HG03565 (cell line): ENCODE data around the gene JAML.

Source experiments
- ATAC-seq: cut with Tn5 transposase; IDR thresholded peaks from one replicate; pipeline ENCODE4 v1.9.1; 2021; ENCODE audit warnings: mild to moderate bottlenecking, moderate library complexity; ENCODE audit not compliant: unreplicated experiment

JAML gene

DNA sequence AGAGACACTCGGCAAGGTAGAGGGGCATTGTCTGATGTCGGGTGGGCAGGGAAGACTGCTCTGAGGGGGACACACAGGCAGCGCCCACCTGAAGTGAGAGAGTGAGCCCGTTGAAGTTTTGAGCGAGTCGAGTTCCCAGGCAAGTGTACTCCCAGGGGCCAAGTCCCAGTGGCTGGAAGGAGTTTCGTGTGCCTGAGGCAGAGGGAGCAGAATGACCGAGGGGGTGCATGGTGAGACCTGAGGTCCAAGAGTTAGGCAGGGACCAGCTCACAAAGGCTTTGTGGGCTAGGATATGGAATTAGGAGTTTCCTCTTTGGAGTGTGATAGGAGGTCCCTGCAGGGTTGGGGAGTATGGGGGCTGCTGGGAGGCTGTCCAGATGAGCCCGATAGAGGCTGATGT is 54.6 kb downstream of the JAML start:
- ATAC-seq = no peak

DNA sequence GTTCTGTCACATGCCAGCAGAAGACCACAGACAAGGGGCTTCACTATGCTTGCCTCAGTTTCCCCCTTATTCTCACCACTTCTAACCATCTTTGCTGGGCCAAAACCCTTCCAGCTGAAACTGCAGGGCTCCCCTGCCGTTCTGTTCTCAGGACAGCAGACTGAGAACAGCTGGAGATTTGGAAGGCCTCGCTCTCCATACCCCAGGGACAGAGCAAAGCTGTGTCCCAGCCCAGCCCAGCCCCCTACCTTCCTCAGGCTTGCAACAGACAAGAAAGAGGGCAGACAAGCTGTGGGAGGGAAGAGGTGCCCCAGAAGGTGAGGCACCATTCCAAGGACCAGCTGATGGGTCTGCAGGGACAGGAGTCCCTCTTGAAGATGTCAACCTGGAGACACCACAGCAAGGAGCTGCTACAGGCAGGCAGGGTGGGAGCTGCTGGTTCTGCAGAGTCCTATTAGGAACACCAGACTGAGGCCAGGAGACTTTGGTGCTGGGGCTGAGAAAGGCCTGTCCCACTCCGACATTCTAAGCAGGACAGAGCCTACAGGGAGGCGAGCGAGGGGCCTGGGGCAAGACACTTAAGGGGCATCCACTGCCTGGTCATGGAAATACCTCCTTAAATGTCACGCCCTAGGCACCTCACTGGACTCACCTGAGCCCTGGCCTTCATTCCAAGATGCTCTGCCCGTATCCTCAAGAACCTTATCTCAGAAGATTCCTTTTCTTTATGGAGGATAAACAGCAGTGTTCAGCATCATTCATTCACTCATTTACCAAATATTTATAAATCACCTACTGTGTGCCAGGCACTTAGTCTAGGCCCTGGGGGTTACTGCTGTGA is 55.3 kb downstream of the JAML start:
- ATAC-seq = no peak

DNA sequence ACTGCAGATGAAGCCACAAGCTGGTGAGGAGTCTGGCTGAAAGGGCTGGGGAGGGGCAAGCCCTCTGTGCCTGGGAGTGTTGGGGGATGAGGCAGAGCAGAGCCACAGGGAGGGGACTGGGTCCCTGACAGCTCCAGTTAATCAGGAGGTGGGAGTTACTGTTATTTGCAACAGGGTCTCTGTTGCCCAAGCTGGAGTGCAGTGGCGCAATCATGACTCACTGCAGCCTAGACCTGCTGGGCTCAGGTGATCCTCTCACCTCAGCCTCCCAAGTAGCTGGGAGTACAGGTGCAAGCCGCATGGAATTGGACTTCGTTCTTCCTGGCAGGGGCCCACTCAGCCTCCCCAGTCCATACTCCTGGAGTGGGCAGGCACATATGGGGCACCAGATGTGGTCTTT is 56.1 kb downstream of the JAML start:
- no peak for ATAC-seq

DNA sequence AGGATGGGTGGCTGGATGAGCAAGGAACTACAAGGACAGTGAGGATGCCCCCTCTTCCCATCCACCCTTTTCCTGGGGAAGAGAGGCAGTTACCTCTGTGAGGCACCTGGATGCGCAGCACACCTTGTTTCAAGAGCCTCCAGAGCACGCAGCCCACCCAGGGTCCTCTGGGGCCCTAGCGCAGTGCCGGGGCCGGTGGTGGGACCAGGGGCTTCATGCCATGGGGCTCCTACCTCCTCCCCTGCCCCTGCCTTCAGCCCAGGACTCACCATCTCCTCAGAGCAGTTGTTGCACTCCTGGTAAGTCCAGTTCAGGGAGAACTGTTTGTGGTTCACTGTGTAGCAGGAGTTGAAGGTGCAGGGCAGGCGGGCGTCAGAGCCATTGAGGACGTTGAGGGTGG is 56.5 kb downstream of the JAML start:
- ATAC-seq = no peak

DNA sequence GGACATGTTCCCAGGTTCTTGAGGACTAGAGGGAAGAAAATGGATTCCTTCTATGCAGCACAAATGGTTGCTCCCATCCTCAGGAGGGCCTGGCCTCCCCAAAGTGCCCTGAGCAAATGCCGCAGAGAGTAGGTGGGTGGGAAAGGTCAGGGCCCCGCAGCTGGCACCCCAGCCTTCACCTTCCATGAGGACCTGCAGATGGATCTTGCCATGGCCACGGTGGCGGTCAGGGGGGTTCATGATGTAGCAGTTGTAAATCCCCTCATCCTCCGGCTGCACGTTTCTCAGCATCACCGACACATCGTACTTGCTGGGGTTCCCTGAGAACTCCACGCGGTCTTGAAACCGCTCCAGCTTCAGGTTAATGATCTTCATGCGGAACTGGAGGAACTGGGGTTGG is 56.9 kb downstream of the JAML start:
- ATAC-seq = no peak

DNA sequence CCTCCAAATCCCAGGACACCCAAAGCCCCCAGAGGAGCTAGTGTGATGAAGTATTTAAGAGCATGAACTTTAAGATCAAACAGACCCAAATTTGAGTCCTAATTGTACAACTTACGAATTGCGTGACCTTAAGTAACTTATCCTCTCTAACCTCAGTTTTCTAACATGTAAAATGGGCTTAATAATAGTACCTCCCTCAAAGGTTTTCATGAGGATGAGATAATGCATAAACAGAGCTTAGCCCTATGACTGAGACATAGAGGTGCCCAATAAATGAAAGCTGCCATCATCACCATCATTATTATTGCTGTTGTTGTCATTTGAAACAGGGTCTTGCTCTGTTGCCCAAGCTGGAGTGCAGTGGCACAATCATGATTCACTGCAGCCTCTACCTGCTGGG is 57.6 kb downstream of the JAML start:
- no peak for ATAC-seq

DNA sequence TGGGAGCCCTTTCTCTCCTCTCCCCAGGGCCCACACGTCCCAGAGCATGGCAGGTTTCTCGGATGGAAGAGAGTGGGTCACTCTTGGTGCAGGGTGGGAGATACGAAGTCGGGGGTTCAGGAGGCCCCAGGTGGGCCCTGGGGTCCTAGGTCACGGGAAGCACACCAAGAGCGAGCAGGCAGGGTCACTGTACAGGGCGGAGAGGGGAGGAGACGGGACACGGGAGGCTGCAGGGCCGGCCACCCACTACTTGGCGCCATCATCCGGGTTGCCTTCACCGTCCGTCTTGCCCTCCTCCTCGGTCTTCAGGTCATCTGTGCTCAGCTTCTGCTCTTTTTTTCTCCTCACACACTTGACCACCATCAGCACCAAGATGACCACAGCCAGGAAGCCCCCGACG is 58.2 kb downstream of the JAML start:
- ATAC-seq = no peak

DNA sequence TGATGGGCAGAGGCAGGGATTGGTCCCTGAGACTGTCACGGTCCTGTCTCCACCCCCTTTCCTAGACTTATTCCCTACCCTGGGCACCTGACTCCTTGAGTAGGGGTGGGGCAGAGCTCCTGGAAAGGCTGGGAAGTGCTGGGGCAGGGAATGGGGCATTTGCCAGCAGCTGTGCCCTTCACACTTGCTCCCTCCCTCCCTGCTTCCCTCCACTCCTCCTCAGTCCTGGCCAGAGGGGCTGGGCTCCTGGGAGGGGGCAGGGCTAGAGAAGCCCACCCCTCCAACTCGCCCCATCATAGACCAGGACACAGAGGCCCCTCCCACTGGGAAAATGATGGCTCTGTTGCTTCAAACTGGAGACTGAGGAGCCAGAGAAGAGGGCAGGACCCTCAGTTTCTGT is 59.9 kb downstream of the JAML start:
- no peak for ATAC-seq

DNA sequence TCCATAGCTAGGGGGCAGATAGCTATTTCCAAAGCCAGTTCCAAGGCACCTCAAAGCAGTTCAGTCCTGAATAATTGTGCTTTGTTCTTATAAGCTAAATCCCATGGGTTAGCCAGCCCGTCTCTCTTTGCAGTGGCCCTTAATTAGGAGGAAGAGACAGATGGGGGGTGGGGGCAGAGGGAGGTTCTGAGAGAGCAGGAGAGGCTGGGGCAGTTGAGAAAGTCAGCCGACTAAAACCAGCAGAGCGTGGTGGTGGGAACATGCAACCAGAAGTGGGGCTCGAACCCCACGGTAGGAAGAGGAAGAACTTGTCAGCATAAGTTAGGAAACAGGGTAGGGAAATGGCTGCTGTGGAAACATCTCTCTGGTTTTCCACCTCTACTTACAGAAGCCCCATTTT is 61.3 kb downstream of the JAML start:
- ATAC-seq = no peak

DNA sequence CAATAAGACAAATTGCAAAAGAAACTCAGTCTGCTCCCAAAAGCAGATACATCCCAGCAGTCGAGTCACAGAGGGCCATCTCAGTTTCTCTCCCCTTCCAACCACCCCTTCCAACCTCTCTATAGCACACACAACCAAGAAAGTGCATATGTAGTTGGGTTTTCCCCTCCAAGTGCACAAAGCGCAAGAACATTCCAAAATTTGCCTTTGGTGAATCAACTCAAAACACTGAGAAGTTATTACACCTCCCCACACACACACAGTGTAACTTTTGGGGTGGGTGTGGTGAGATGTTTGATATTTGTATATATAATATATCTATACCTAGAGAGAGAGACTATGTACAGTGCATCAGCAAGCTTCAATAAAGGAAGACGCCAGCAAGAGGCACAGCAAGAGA is 62.0 kb downstream of the JAML start:
- ATAC-seq = no peak

DNA sequence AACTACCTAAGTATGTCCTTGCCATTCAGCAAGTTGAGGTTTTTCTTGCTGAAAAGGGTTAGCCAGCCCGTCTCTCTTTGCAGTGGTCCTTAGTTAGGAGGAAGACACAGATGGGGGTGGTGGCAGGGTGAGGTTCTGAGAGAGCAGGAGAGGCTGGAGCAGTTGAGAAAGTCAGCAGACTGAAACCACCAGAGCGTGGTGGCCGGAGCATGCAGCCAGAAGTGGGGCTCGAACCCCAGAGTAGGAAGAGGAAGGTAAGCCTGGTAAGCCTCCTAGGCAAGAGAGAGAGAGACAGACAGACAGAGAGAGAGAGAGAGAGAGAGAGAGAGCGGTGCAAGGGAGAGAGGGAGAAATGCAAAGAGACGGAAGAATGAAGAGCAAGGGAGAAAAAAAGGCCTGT is 63.0 kb downstream of the JAML start:
- ATAC-seq = no peak

DNA sequence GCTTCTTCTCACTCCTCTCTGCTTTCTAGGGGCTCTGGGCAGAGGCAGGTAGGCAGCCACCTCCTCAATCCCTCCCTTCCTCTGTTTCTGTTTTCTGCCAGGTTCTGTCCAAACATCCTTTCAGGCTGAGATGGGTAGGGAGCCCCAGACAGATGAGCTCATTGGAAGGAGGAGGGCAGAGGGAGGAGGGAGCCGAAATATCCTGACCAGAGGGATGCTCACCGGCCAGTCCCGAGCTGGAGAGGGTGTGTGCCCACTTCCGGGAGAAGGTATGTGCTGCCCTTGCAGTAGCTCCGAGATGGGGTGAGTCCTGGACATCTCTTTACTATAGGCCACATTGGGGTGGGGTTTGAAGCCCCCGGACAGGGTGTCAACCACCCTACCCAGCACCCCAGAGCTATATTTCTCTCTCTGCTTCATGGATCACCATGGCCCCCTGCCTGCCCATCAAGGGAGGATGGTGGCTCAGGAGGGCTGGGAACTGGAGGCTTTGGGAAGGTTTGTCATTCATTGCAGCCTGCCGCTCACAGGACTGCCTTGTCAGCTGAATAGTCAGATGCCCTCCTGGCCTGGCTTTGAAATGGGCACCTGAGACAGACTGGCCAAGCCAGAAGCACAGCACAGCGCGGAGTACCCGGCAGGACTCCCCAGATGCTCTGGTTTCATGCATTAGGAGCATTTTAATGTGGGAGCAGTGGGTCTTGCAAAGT is 67.5 kb downstream of the JAML start:
- ATAC-seq = no peak

DNA sequence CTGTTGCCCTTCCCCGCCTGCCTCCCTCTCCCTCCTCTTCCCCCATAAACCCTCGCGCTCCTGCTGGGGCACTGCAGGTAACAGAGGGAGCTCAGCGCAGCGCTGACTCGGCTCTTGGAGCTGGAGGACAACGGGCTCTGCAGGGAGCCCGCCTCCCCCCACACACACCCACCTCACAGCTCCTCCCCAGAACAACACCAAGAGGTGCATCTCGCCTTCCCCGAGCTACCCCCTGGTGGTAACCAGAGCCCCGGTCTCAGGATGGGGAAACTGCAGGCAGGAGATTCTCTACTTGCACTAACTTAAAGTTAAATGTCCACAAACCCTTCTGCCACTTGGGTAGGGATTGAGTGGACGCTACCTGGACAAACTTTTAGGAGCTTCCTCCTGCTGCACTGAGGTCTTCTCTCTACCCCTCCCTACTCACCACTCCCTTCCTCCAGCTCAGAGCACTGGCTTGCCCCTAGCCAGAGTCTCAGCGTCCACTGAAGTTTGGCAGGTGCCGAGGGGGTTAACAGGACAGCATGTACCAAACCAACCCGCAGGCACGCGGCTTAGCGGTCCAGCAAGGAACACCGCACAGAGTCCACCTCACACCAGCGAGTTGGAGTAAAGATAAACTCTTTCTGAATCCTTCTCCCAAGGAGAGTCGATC is 68.2 kb downstream of the JAML start:
- no peak for ATAC-seq

DNA sequence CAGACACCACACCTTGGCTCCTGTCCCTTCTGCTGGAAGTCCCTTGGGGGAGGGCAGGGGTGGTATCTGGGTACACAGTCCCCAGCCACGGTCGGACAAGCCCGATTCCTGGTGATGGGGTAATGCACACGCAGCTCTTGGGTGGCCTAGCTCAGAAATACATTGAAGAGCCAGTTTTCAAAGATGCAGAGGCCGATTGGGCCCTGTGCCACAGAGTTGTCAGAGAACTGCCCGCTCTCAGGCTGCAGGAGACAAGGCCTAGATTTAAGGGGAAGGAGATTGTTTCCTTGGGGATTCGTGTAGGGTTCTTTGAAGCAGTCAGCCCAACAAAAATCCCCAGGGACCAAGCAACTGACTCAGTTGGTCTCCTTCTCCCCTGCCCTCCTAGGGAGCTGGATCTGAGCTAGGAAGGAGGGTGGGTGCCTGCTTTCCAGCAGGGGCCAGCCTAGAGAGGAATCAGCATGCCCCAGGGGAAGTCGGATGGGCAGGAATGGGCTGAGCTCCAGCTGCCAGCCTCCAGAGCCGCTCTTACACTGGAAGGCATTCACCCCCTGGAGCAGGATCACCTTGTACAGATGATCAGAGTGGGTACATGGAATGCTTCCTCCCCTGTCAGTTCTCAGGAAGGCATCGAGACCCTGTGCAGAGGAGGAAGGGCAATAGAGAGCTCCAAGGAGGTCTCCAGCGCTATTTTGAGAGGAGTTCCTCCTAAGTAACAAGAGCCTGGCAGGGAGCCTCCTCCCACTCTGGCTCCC is 68.9 kb downstream of the JAML start:
- ATAC-seq = no peak

DNA sequence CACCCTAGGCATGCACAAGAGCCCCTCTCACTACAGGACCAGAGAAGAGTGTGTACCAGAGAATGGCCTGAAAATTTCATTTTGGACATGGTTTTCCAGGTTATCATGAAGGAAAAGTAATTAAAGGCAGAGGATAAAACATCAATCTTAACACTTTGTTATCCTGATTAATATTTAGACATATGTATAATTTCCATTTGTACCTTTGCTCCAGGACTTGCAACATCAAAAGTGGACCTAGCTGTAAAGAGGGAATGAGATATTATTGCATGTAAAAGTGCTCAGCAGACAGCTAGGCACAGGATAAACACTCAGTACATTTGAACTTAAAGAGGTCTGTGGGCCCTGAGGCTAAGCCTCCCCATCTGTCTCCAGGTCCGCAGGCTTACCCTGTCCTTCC is 70.2 kb downstream of the JAML start:
- no peak for ATAC-seq

DNA sequence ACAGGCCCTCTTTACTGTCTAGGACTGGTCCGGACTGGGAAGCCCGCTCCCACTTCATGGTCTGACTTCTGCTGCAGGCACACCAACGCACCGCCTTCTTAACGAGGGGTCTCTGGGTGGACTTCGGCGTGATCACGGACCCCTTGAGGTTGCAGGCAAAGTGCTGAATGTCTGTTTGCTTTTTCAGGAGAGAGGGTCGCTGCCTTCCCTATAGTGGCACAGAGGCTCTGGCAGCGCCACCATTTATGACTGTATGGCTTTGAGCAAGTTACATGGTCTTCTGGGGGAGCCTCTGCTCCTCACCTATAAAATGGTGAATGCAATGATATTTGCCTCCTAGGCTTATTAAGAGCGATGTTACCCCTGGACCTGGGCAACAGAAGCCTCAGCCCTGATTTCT is 70.8 kb downstream of the JAML start:
- no peak for ATAC-seq

DNA sequence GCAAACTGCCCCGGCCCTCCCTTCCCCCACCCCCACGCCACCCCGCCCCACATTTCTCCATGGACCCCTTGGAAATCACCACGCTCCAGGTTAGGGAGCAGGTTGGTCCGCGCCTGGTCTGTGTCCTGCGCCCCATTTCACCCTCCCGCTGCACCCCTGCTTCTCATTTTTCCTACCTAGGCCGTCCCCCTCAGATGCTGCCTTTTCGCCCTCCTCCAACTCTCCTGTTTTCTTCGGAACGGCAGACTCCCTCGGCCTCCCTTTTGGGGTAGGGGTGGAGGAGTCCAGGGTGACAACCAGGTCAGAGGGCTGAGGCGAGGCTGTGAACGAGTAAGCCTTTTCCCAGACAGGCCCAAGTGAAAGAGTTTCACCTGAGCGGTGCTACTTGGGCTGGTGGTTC is 71.3 kb downstream of the JAML start:
- no peak for ATAC-seq

DNA sequence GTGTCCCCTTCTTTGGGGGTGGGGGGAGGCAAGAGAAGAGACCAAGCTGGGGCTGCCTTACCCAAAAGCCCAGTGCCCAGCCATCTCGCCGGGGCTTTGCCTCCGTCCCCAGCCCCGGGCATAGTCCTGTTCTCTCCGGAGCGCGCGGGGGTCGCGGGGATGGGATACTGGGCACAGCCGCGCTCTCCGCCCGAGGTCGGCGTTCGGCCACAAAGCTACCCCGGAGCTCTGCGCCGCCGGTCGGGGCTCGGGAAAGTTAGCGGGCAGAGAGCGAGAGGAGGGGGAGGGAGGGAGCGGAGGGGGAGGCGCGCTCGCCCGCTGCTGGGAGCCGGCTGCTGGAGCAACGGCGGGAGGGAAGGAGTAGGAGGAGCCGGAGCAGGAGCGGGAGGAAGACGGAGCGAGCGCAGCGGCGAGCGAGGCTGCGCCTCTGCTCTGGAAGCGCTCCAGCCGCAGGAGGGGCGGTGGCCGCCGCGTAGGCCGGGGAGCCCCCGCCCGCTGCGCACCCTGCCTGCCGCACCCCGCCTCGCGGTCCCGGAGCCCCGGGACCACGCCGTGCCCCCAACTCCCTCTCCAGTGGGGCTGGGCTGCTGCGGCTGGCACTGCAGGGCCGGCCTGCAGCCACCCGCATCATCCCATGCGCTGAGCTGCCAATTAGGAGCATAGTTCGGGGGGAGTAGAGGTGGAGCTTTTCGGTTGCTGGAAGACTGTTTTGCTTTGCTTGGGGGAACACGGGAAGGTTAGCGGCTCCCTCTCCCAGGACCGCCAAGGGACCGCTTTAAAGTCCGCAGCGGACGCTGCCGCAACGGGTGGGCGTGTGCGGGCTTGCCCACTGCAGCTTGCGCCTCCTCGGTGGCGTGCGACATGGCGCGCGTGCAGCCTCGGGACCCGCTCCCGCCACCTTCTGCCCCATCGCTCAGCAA is 72.0 kb downstream of the JAML start, which contains the start of gene SCN4B:
Gene SCN4B, minus strand, starts transcription at position 272 of the 920 bp plus-strand sequence. Its CDS starts 150 bp downstream, at position 122.
- no peak for ATAC-seq

DNA sequence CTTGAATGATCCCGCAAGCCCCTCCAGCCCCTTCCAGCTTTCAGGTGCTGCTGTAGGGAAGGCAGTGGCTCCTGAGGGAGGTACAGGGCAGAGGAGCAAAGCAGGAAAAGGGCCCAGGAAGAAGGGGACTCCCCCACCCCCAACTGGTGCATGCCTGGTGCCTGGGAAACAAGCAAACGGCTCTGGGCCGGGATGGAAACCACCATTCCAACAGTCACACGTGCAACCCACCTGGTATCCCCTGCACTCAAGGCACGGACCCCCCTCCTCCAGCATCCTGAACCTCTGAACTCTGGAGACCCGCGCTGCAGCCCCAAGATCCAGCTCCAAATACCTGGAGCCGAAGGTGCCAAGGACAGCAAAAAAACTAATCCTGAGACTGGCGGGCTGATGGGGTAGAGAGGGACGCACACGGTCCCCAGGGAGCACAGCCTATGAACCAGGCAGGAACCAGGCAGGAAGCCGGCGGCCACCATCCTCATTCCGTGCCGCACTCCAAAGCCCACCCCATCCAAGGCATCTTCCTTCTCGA is 72.7 kb downstream of the JAML start:
- no peak for ATAC-seq

DNA sequence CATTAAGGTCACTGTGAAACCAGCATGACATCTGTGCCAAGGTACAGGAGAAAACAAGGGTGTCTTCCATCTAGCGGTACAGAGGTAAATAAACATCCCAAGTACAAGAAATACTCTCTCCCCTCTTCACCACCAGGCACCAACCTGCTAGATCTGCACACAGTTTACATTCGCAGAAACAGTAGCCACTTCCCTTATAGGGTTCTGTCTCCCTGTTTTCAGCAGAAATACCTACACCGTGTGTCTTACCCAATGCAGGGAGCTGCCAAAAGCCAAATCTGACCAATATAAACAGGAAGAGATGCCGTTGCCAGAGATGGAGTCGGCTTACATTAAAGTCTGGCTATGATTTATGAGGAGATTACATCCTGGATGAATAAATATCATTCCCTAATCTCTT is 73.4 kb downstream of the JAML start:
- ATAC-seq = no peak
